ENCODE measurements around the gene PLOD2.

PLOD2 gene

DNA sequence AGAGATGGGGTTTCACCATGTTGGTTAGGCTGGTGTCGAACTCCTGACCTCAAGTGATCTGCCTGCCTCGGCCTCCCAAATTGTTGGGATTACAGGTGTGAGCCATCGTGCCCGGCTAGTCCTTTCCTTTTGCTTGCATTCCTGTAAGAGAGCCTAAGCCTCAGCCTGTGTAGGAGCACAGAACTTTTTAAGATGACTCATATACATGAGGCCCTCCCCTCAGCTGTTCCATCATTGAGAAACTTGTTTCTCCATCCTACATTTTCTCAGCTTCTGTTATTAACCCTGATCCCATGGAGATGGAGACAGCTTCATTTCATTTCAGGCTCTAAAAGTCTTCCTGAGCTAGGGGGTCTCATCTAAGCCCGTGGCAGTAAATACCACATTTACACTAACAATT, 123.3 kb downstream of the PLOD2 start:
- DNase-seq (ENCODE audit: low spot score) = no peak

DNA sequence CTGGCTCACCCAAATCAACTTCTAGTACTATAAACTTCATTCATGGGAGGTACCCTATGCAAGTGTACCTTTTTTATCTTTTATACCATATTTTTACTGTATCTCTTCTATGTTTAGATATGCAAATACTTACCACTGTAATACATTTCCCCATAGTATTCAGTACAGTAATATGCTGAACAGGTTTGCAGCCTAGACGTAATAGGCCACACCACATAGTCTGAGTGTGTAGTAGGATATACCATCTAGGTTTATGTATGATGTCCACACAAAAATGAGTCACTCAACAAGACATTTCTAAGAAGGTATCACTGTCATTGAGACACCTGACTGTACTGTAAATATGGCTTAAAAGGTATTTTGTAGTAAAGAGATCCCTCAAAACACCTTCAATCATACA, 124.7 kb downstream of the PLOD2 start:
- no peak for DNase-seq (ENCODE audit: low spot score)

DNA sequence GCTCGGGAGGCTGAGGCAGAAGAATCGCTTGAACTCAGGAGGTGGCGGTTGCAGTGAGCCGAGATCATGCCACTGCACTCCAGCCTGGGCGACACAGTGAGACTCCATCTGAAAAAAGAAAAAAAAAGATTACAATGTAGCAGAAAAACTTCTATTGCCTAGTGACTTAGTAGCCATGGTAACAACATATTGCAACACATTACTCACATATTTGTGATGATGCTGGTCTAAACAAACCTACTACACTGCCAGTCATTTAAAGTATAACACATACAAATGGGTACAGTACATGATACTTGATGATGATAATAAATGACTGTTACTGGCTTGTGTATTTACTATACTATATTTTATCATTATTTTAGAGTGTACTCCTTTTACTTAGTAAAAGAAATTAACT, 125.6 kb downstream of the PLOD2 start:
- no peak for DNase-seq (ENCODE audit: low spot score)

DNA sequence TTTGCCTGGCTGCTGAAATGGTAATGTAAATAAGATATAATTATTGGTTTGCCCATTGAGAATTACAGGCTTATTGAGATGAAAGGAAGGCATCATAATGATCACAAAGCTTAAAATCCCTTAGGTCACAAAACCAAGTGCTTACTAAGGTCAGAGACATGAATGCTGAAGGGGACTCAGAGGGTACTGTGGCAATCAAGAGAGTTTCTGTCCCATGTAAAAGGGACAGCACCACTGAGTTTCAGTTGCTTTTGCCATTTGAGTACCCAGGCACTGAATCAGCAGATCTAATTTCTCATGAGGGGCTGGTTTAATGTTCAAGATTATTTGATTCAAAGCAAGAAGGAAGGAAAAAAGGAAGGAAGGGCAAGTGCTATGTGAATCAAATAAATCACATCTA, 127.0 kb downstream of the PLOD2 start:
- DNase-seq (ENCODE audit: low spot score) = no peak

DNA sequence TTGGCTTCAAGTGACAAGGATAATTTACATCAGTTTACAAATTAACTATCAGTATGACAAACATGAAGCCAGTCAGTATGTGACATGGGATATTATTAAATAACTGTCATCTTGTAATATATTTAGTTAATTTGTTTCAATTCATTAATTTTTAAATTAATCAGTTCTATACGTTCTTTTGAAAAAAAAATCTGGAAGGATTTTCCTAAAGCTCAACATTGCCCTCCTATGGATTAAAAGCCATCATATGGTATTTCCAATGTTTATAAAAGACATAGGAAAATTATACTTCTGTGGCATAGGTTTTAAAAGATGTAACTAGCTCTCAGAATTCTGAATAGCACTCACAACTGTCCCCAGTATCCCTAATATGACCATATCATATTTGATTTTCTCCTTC, 134.4 kb downstream of the PLOD2 start:
- no peak for DNase-seq (ENCODE audit: low spot score)

DNA sequence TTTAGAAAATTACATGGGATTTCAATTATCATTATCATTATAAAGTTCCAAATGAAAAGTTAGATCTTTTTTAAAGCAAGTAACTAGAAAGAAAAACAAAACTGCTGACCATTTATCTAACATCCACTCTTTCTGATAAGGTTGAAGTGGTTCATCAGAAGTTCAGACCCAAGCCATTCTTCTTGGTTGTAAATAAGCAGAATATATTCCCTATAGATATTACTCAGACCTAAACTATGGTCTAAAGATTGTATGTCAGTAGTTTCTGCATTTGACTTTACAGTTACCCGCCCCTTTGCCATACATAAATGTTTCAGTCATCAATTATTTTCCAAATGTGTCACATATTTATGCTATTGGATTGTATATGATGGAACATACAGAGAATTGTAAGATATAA, 136.7 kb downstream of the PLOD2 start:
- DNase-seq (ENCODE audit: low spot score) = no peak

DNA sequence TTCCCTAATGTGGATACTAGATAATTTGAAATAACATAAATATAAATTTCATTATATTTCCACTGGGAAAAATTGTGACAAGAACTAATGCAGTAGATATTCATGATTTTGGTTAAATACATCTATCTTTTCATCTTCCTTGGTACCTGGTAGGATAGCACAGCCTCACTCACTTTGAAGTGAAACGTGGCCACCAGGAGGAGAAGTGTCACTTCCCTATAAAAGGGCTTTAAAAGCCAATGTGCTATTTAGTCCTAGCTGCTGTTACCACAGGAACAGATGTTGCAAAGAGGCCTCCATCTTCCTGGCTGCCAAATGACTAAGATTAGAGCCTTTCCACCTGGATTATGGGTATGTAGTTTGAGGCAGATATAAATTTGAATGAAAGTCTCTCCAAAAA, 140.0 kb downstream of the PLOD2 start:
- no peak for DNase-seq (ENCODE audit: low spot score)

DNA sequence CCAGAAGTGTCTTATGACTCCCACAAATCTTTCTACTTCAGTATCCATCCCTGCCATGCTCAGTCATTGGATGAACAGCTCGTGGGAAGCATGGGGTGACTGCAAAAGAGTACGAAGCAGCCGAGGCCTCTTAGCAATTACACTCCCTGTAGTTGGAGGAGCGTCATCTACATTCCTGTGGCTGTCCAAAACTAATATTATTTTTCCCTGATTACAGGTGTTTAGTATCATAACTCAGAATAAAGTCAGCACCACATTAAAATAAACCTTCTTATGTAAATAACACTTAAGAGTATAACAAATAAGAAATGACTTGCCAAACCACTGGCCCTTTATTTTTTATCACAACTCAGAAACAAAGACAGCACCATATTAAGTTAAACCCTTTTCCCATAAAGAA, 141.5 kb downstream of the PLOD2 start:
- no peak for DNase-seq (ENCODE audit: low spot score)
